VCaP (cell line): ENCODE data around the gene MTA2.

Experiments used
- H3K27ac ChIP-seq: fragments of 450-650 bp; 2 replicates; pipeline ENCODE4 v1.5.1; 2017
- CTCF ChIP-seq: fragments of 450-650 bp; conservative IDR thresholded peaks from 2 replicates; pipeline ENCODE4 v1.5.1; 2017; ENCODE audit warnings: mild to moderate bottlenecking, moderate library complexity

Gene MTA2

DNA sequence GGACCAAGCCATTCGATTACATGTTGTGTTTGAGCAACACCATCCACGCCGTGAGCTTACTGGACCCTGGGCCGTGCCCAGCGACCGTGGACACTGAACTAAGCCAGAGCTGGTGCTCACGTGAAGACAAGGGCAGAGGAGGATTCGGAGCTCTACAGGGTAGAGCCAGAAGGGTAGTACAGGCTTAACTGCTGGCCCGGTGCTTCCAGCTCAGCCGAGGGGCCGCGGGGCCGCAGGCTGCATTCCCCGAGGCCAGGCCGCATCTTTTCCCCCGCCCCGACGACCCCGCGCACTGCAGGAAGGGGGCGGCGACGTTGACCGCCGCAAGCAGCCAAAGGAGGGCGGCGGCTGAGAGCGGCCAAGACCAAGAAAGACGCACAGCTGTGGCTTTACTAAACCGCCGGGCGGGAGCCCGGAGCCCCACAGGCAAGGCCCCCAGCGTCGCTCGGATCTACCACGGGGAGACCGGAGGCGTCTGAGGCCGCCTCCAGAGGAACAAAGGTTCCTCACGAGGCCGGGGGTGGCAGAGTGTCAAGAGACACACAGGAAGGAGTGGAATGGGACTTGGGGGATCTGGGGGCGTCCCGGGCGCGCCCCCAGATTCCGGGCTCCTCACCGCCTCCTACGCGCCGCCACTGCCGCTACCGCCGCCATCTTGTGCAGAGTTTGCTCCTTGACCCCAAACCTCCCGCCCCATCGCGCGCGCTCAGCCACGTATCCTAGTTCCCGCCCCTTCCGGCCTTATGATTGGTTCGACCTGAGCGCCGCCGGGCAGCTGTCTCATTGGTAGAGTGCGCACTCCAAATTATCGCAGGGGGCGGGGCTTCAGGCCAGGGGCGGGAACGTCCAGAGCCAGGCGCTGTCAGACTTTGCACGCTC is 44.5 kb upstream of the MTA2 start, which contains the start of gene GANAB:
TSS of gene GANAB (minus strand) at position 668 of the 879 bp plus-strand sequence. CDS start at position 654, 14 bp downstream.
- H3K27ac ChIP-seq = peak within 1 kb of the TSS; percentile 91
- no peak for TF ChIP-seq CTCF

DNA sequence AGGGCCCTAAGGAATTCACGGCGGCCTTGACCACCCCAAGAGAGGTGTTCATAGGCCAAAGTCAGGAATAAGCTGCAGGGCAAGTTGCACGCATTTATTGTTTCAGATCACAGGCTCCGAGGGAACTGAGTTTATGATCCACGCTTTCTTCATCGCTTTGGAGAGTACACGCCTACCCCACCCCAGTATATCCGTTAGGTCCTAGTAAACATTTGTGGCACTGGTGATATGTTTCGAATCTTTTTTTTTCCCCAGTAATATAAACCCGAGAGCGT is 43.9 kb upstream of the MTA2 start:
- no peak for TF ChIP-seq CTCF
- H3K27ac ChIP-seq = peak overlapping the region; percentile 91

- no peak for TF ChIP-seq CTCF
- peak overlapping the region; percentile 19; the same call in 1 of the 2 replicates for H3K27ac ChIP-seq
Measured at GRCh38 chr11:62644220-62644619, 42.6 kb upstream of the MTA2 start.

DNA sequence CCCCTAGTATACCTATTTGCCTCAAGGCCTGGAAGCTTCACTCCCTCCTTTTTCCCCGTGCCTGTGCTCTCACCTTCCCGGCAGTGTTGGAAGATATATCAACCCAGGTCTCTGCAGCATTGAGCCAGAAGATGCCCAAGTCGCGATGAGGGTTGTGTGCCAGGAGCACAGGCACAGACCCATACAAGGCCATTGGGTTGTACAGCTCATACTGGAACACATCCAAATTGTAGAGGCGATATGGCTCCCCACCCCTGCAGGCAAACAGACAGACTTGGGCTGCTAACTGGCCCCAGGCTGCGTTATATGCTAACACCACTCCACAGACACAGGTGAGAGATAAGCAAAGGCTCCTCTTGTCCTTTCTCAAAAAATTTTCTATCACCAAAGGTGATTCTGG is 30.8 kb upstream of the MTA2 start:
- TF ChIP-seq CTCF = no peak

GRCh38 chr11:62627713-62628112 is 26.0 kb upstream of the MTA2 start:
- no peak for TF ChIP-seq CTCF
- H3K27ac ChIP-seq = no peak overlapping the region

More for the DNA sequence above, 30.8 kb upstream of the MTA2 start:
- no peak overlapping the region for H3K27ac ChIP-seq

DNA sequence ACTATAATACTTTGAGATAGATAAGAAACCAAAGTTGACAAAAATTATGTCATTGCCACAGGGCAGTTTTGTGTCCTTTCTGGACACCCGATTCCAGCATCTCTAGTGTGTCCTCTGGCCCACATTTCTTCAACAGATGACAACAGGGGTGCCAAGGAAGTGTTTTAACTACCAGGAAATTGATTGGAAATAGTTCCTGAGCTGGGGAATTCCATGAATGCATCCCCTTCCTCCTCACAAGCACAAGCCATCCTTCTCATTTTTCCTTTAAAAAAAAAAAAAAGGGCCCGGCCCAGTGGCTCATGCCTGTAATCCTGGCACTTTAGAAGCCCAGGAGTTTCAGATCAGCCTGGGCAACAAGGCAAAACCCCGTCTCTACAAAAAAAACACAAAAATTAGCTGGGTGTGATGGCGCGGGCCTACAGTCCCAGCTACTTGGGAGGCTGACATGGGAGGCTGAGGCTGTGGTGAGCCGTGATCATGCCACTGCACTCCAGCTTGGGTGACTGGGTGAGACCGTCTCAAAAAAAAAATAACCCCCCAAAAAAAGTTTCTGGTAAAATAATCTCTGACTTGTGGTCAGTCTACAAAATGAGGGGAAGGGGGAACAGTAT is 20.9 kb upstream of the MTA2 start:
- TF ChIP-seq CTCF = no peak
- H3K27ac ChIP-seq = peak overlapping the region; percentile 92

DNA sequence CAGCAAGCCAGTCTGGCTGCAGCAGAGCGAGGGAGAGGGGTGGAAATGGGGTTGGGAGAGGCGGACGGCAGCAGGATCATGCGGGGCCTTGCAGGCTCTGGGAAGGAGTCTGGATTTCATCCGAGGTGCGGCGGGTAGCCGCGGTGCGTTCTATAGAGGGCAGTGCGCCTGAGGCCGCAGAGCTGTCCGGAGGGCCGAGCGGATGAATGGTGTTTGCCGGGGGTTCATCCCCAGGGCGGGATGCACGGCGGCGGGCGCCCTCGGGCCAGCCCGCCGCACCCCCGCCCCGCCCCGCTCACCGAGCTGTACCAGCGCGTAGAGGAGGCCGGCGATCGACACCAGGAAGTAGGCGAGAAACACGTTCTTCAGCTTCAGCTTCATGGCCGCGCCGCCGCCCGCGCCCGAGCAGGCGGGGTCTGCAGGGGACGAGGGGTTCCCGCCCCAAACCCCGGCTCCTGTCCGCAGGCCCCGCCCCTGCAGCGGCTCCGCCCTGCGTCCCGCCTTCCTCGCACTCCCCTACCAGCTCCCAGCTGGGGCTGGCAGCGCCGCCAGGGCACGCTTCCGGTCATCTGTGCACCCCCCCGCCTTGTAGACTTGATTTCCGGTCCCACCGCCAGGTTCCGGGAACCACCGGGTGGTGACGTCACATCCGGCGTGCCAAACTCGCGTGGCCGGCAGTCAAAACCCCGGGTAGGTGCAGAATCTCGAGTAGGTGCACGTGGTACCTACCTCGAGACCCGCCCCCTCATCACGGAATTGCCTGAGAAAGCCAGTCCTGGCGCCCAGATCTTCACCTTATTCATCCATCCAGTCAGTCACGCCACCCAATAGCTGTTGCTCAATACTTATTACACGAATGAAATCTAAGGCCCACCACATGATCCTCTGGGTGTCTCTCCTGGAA is 20.2 kb upstream of the MTA2 start, which contains the start of gene B3GAT3:
TSS of gene B3GAT3 (minus strand) at position 420 of the 904 bp plus-strand sequence. CDS start at position 381, 39 bp downstream.
- H3K27ac ChIP-seq = peak within 1 kb of the TSS; percentile 92
- TF ChIP-seq CTCF = no peak
